ENCODE results near the gene EXOC5.

DNA sequence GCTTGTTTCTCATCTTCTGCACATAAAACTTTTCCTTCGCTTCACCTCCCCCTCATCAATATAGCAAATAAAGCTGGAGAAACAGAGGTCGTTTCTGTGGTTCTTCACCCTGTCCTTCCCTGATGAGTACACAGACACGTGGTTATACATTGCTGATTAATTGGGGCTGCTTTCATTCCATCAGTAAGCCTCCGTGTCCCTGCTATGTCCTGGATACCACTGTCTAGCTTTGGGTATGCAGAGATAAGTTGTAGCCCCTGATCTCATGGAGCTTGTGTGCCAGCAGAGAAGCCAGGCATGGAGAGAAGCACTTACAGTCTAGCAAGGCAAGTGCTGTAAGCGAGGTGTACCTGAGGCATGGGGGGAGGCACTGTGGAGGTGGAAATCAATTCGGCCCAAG, 108.4 kb downstream of the EXOC5 start:
- no peak for TF ChIP-seq CTCF (IDR thresholded peaks at IDR 0.05)
- TF ChIP-seq POLR2AphosphoS5 (IDR thresholded peaks at IDR 0.05), result no peak
- TF ChIP-seq POLR2A (IDR thresholded peaks at IDR 0.05), result no peak
- TF ChIP-seq EP300 (IDR thresholded peaks at IDR 0.05), result no peak

All from stomach (tissue), 4 donors.